Measurements from ENCODE around the gene BFSP2. TPM values are rescaled to one million over a fixed set of nuclear protein-coding genes. Genes with fewer than 3 reads are reported as not detected.
"Not testable (repeated sequence)": the region's sequence is repeated elsewhere in the genome, so short reads cannot be mapped to it uniquely, and the experiment has no call there.

The BFSP2 gene
- total RNA-seq, 2 experiments from 2014 or later: not detected

GRCh38 chr3:133490468-133491351, 90.9 kb downstream of the BFSP2 start:
- CTCF ChIA-PET: interaction anchor here (0.6 to 7.3 kb wide), 13 partner anchors 10 to 503 kb away, joined by 3 to 72 read pairs (median 4); no protein-coding TSS in a partner anchor
- peak; percentile 77 for DNase-seq
- no peaks in the 10 kb centered on the region for H3K36me3 Mint-ChIP-seq (ENCODE audit: low read depth)
- no peaks in the 10 kb centered on the region for H3K27me3 Mint-ChIP-seq (ENCODE audit: low read depth)
- peaks cover 2% of the 10 kb centered on the region for H3K9me3 Mint-ChIP-seq
- peaks cover 52% of the 10 kb centered on the region for H3K4me1 Mint-ChIP-seq (ENCODE audit: low read depth)
- peak overlapping the region; percentile 63 for H3K27ac Mint-ChIP-seq
- intact Hi-C loops (cut with micrococcal nuclease): loop anchor here (1.0 to 10.0 kb wide), 6 partner anchors 15 to 997 kb away; partner anchors contain the start of genes ANAPC13, CEP63 and NPHP3
- peak overlapping the region; percentile 30 for H3K4me3 Mint-ChIP-seq

GRCh38 chr3:133491481-133492059, 91.7 kb downstream of the BFSP2 start:
- peaks cover 2% of the 10 kb centered on the region for H3K9me3 Mint-ChIP-seq
- H3K27me3 Mint-ChIP-seq (ENCODE audit: low read depth): no peaks in the 10 kb centered on the region
- peak overlapping the region; percentile 63 for H3K27ac Mint-ChIP-seq
- DNase-seq: no peak
- intact Hi-C loops (cut with micrococcal nuclease): loop anchor here (1.0 to 10.0 kb wide), 4 partner anchors 83 to 996 kb away; partner anchors contain the start of genes ANAPC13, CEP63 and NPHP3
- H3K4me1 Mint-ChIP-seq (ENCODE audit: low read depth): peaks cover 52% of the 10 kb centered on the region
- no peaks in the 10 kb centered on the region for H3K36me3 Mint-ChIP-seq (ENCODE audit: low read depth)
- peak overlapping the region; percentile 1 for H3K4me3 Mint-ChIP-seq
- CTCF ChIA-PET: interaction anchor here (0.7 to 7.3 kb wide), 10 partner anchors 10 to 104 kb away, joined by 3 to 72 read pairs (median 3); no protein-coding TSS in a partner anchor

GRCh38 chr3:133492159-133492741, 92.4 kb downstream of the BFSP2 start:
- no peaks in the 10 kb centered on the region for H3K36me3 Mint-ChIP-seq (ENCODE audit: low read depth)
- peak overlapping the region; percentile 24 for H3K27ac Mint-ChIP-seq
- H3K4me1 Mint-ChIP-seq (ENCODE audit: low read depth): peaks cover 52% of the 10 kb centered on the region
- intact Hi-C loops (cut with micrococcal nuclease): loop anchor here (5.0 to 10.0 kb wide), 3 partner anchors 433 to 995 kb away; partner anchors contain the start of genes ANAPC13, CEP63 and NPHP3
- no peaks in the 10 kb centered on the region for H3K27me3 Mint-ChIP-seq (ENCODE audit: low read depth)
- CTCF ChIA-PET: interaction anchor here (1.1 to 7.3 kb wide), 4 partner anchors 14 to 103 kb away, joined by 3 to 72 read pairs (median 4); no protein-coding TSS in a partner anchor
- H3K4me3 Mint-ChIP-seq: no peak overlapping the region
- DNase-seq: no peak
- H3K9me3 Mint-ChIP-seq: no peaks in the 10 kb centered on the region

GRCh38 chr3:133494469-133494868, 94.6 kb downstream of the BFSP2 start:
- Mint-ChIP-seq H3K4me1 (ENCODE audit: low read depth) (peaks cover 44% of the 10 kb centered on the region), H3K27me3 (ENCODE audit: low read depth) (no peaks in the 10 kb centered on the region), H3K27ac (no peak overlapping the region), H3K9me3 (no peaks in the 10 kb centered on the region), H3K36me3 (ENCODE audit: low read depth) (no peaks in the 10 kb centered on the region), H3K4me3 (no peak overlapping the region)
- intact Hi-C loops (cut with micrococcal nuclease): loop anchor here (5.0 to 10.0 kb wide), 3 partner anchors 430 to 993 kb away; partner anchors contain the start of genes ANAPC13, CEP63 and NPHP3
- DNase-seq: peak; percentile 35
- CTCF ChIA-PET: interaction anchor here (0.6 to 1.0 kb wide), 3 partner anchors 86 to 811 kb away, joined by 3 read pairs; no protein-coding TSS in a partner anchor

- H3K27me3 Mint-ChIP-seq (ENCODE audit: low read depth); H3K27ac Mint-ChIP-seq; DNase-seq; CTCF ChIA-PET; intact Hi-C loops (cut with micrococcal nuclease); H3K9me3 Mint-ChIP-seq; H3K36me3 Mint-ChIP-seq (ENCODE audit: low read depth); H3K4me3 Mint-ChIP-seq: not testable (repeated sequence)
- peaks cover 18% of the 10 kb centered on the region for H3K4me1 Mint-ChIP-seq (ENCODE audit: low read depth)
These were observed 102.7 kb downstream of the BFSP2 start for GRCh38 chr3:133502542-133502941.

- intact Hi-C loops (cut with micrococcal nuclease): no loop called here
- CTCF ChIA-PET: interaction anchor here (1.9 kb wide), 1 partner anchor 14 kb away, joined by 8 read pairs; no protein-coding TSS in a partner anchor
- Mint-ChIP-seq H3K36me3 (ENCODE audit: low read depth) (no peaks in the 10 kb centered on the region), H3K4me1 (ENCODE audit: low read depth) (peaks cover 18% of the 10 kb centered on the region), H3K27ac (no peak overlapping the region), H3K9me3 (no peaks in the 10 kb centered on the region), H3K27me3 (ENCODE audit: low read depth) (no peaks in the 10 kb centered on the region), H3K4me3 (no peak overlapping the region)
- DNase-seq: no peak
These were observed 103.6 kb downstream of the BFSP2 start for GRCh38 chr3:133503409-133503808.

GRCh38 chr3:133504736-133505135, 104.9 kb downstream of the BFSP2 start:
- H3K4me1 Mint-ChIP-seq (ENCODE audit: low read depth): peaks cover 13% of the 10 kb centered on the region
- intact Hi-C loops (cut with micrococcal nuclease): loop anchor here (5.0 kb wide), 1 partner anchor 1087 kb away; the partner anchor contains the start of gene DNAJC13
- CTCF ChIA-PET: interaction anchor here (0.6 to 1.9 kb wide), 2 partner anchors 16 to 61 kb away, joined by 3 to 8 read pairs; no protein-coding TSS in a partner anchor
- no peaks in the 10 kb centered on the region for H3K27me3 Mint-ChIP-seq (ENCODE audit: low read depth)
- no peak overlapping the region for H3K27ac Mint-ChIP-seq
- H3K4me3 Mint-ChIP-seq: no peak overlapping the region
- no peak for DNase-seq
- no peaks in the 10 kb centered on the region for H3K36me3 Mint-ChIP-seq (ENCODE audit: low read depth)
- H3K9me3 Mint-ChIP-seq: no peaks in the 10 kb centered on the region

- no peak for DNase-seq
- Mint-ChIP-seq H3K36me3 (ENCODE audit: low read depth) (no peaks in the 10 kb centered on the region), H3K27me3 (ENCODE audit: low read depth) (no peaks in the 10 kb centered on the region), H3K27ac (peak overlapping the region; percentile 67), H3K9me3 (no peaks in the 10 kb centered on the region), H3K4me1 (ENCODE audit: low read depth) (peaks cover 11% of the 10 kb centered on the region), H3K4me3 (peak overlapping the region; percentile 54)
- CTCF ChIA-PET: interaction anchor here (0.8 to 1.7 kb wide), 4 partner anchors 14 to 49 kb away, joined by 3 to 7 read pairs (median 4); no protein-coding TSS in a partner anchor
- intact Hi-C loops (cut with micrococcal nuclease): loop anchor here (1.0 to 5.0 kb wide), 5 partner anchors 18 to 1089 kb away; partner anchors contain the start of genes CDV3, DNAJC13 and NPHP3
These were observed 106.0 kb downstream of the BFSP2 start for GRCh38 chr3:133505813-133506212.

GRCh38 chr3:133506215-133506901, 106.5 kb downstream of the BFSP2 start:
- intact Hi-C loops (cut with micrococcal nuclease): loop anchor here (1.0 to 5.0 kb wide), 5 partner anchors 18 to 1089 kb away; partner anchors contain the start of genes CDV3, DNAJC13 and NPHP3
- H3K36me3 Mint-ChIP-seq (ENCODE audit: low read depth): no peaks in the 10 kb centered on the region
- no peaks in the 10 kb centered on the region for H3K27me3 Mint-ChIP-seq (ENCODE audit: low read depth)
- no peaks in the 10 kb centered on the region for H3K9me3 Mint-ChIP-seq
- H3K4me3 Mint-ChIP-seq: peak overlapping the region; percentile 54
- H3K4me1 Mint-ChIP-seq (ENCODE audit: low read depth): peaks cover 11% of the 10 kb centered on the region
- DNase-seq: peak; percentile 59
- CTCF ChIA-PET: interaction anchor here (0.8 to 1.7 kb wide), 4 partner anchors 15 to 49 kb away, joined by 3 to 7 read pairs (median 4); no protein-coding TSS in a partner anchor
- H3K27ac Mint-ChIP-seq: peak overlapping the region; percentile 67

GRCh38 chr3:133509488-133509887, 109.6 kb downstream of the BFSP2 start:
- peaks cover 11% of the 10 kb centered on the region for H3K4me1 Mint-ChIP-seq (ENCODE audit: low read depth)
- no peak overlapping the region for H3K27ac Mint-ChIP-seq
- DNase-seq: no peak
- intact Hi-C loops (cut with micrococcal nuclease): loop anchor here (5.0 kb wide), 1 partner anchor 1092 kb away; the partner anchor contains the start of gene DNAJC13
- no peak overlapping the region for H3K4me3 Mint-ChIP-seq
- H3K27me3 Mint-ChIP-seq (ENCODE audit: low read depth): no peaks in the 10 kb centered on the region
- H3K9me3 Mint-ChIP-seq: no peaks in the 10 kb centered on the region
- no peaks in the 10 kb centered on the region for H3K36me3 Mint-ChIP-seq (ENCODE audit: low read depth)
- CTCF ChIA-PET: interaction anchor here (0.6 to 0.7 kb wide), 2 partner anchors 51 to 69 kb away, joined by 3 read pairs; no protein-coding TSS in a partner anchor

All from activated naive CD4-positive, alpha-beta T cell treated with anti-CD3 and anti-CD28 coated beads for 36 hours (primary cell).